ENCODE measurements around the gene COL6A6.

GRCh38 chr3:130488769-130489450, 28.1 kb upstream of the COL6A6 start:
- TF ChIP-seq POLR2A (IDR thresholded peaks at IDR 0.05): no peak
- TF ChIP-seq CTCF (IDR thresholded peaks at IDR 0.05): no peak
